ENCODE data around the gene LCLAT1.

LCLAT1 gene

GRCh38 chr2:30447149-30448045 lies at the start of gene LCLAT1:
TSS of gene LCLAT1 (plus strand) at chr2:30447246. CDS start at chr2:30525591, 78,345 bp downstream.
- TF ChIP-seq GATA3 (IDR thresholded peaks at IDR 0.05; ENCODE audit: low read depth, low read length) (no peak), GATA2 (IDR thresholded peaks at IDR 0.05; ENCODE audit: low read depth, low read length) (no peak)

GRCh38 chr2:30398084-30398873 lies 48.8 kb upstream of the LCLAT1 start:
- TF ChIP-seq GATA3 (IDR thresholded peaks at IDR 0.05; ENCODE audit: low read depth, low read length) (no peak), GATA2 (IDR thresholded peaks at IDR 0.05; ENCODE audit: low read depth, low read length) (no peak)

GRCh38 chr2:30400151-30400954 lies 46.7 kb upstream of the LCLAT1 start:
- no peak for TF ChIP-seq GATA3 (IDR thresholded peaks at IDR 0.05; ENCODE audit: low read depth, low read length)
- TF ChIP-seq GATA2 (IDR thresholded peaks at IDR 0.05; ENCODE audit: low read depth, low read length), result no peak

- no peak for TF ChIP-seq GATA3 (IDR thresholded peaks at IDR 0.05; ENCODE audit: low read depth, low read length)
- TF ChIP-seq GATA2 (IDR thresholded peaks at IDR 0.05; ENCODE audit: low read depth, low read length), result no peak
Observed at GRCh38 chr2:30402441-30403182, 44.4 kb upstream of the LCLAT1 start.

GRCh38 chr2:30403592-30404312 lies 43.3 kb upstream of the LCLAT1 start:
- TF ChIP-seq GATA2 (IDR thresholded peaks at IDR 0.05; ENCODE audit: low read depth, low read length) (no peak), GATA3 (IDR thresholded peaks at IDR 0.05; ENCODE audit: low read depth, low read length) (no peak)

GRCh38 chr2:30404319-30405259 lies 42.5 kb upstream of the LCLAT1 start:
- TF ChIP-seq GATA2 (IDR thresholded peaks at IDR 0.05; ENCODE audit: low read depth, low read length), result no peak
- no peak for TF ChIP-seq GATA3 (IDR thresholded peaks at IDR 0.05; ENCODE audit: low read depth, low read length)

- TF ChIP-seq GATA3 (IDR thresholded peaks at IDR 0.05; ENCODE audit: low read depth, low read length) (no peak), GATA2 (IDR thresholded peaks at IDR 0.05; ENCODE audit: low read depth, low read length) (no peak)
Observed at GRCh38 chr2:30405260-30405605, 41.8 kb upstream of the LCLAT1 start.

- TF ChIP-seq GATA2 (IDR thresholded peaks at IDR 0.05; ENCODE audit: low read depth, low read length) (no peak), GATA3 (IDR thresholded peaks at IDR 0.05; ENCODE audit: low read depth, low read length) (no peak)
Observed at GRCh38 chr2:30406853-30407252, 40.2 kb upstream of the LCLAT1 start.

GRCh38 chr2:30408961-30409387 lies 38.1 kb upstream of the LCLAT1 start:
- TF ChIP-seq GATA2 (IDR thresholded peaks at IDR 0.05; ENCODE audit: low read depth, low read length) (no peak), GATA3 (IDR thresholded peaks at IDR 0.05; ENCODE audit: low read depth, low read length) (no peak)

GRCh38 chr2:30410217-30410616 lies 36.8 kb upstream of the LCLAT1 start:
- TF ChIP-seq GATA3 (IDR thresholded peaks at IDR 0.05; ENCODE audit: low read depth, low read length) (no peak), GATA2 (IDR thresholded peaks at IDR 0.05; ENCODE audit: low read depth, low read length) (no peak)

GRCh38 chr2:30412047-30412683 lies 34.9 kb upstream of the LCLAT1 start:
- TF ChIP-seq GATA3 (IDR thresholded peaks at IDR 0.05; ENCODE audit: low read depth, low read length) (no peak), GATA2 (IDR thresholded peaks at IDR 0.05; ENCODE audit: low read depth, low read length) (no peak)

All from SH-SY5Y (cell line).